Endothelial cell of umbilical vein (primary cell): ENCODE data around the gene GPR18. TPM values are rescaled to one million over a fixed set of nuclear protein-coding genes. Genes with fewer than 3 reads are reported as not detected.

Source experiments
- BruUV-seq: library from RNA; stranded (reverse); fragments of 400-500 nt; replicated peaks from 2 replicates; lab custom pipeline; 2021; lab: Mats Ljungman, UMichigan
- CTCF ChIA-PET: fragments of 300-600, 350-600 bp; sonication (Branson Sonifier 250); formaldehyde crosslinking; loops from one replicate; lab custom pipeline; 2021; ENCODE audit warnings: antibody characterized with exemption, inconsistent platforms; lab: Charles Lee
- POLR2A ChIA-PET: fragments of 300-600, 350-600 bp; sonication (Branson Sonifier 250); formaldehyde crosslinking; loops from one replicate; lab custom pipeline; 2021; ENCODE audit warnings: antibody characterized with exemption, inconsistent platforms; lab: Charles Lee
- DNase-seq: peaks from one replicate; pipeline ENCODE4 v3.0.0-alpha.2; 2011; ENCODE audit warnings: low read depth, low spot score
- FAIRE-seq: peaks from 2 replicates; lab custom pipeline; 2011; peaks lifted over from hg19 to GRCh38; lab: Jason Lieb, UNC
- H2AFZ ChIP-seq: 2 replicates; pipeline ENCODE4 v1.6.0; 2012; ENCODE audit warnings: low read depth, low read length, control low read depth, inconsistent platforms
- H3K27ac ChIP-seq: 2 replicates; pipeline ENCODE4 v1.5.1; 2011; ENCODE audit warnings: low read depth, mild to moderate bottlenecking, control low read depth, low read length, moderate library complexity; ENCODE audit not compliant: insufficient read depth
- H3K27me3 ChIP-seq, 2 experiments: 2 replicates each; pipeline versions ENCODE4 v1.6.0 to v1.6.1; 2011; ENCODE audit warnings: low read length in 2 of 2, mixed read lengths in 1 of 2; ENCODE audit not compliant: control insufficient read depth in 2 of 2, insufficient read depth in 2 of 2
- H3K36me3 ChIP-seq, 2 experiments: 2 replicates in 1 of 2; 3 replicates in 1 of 2; pipeline ENCODE4 v1.5.1; 2011; ENCODE audit warnings: low read length in 2 of 2, mild to moderate bottlenecking in 1 of 2, moderate library complexity in 1 of 2; ENCODE audit not compliant: control insufficient read depth in 2 of 2, insufficient read depth in 2 of 2; ENCODE audit errors: extremely low read depth in 1 of 2
- H3K4me1 ChIP-seq: 3 replicates; pipeline ENCODE4 v1.5.1; 2011; ENCODE audit warnings: mild to moderate bottlenecking, low read length; ENCODE audit not compliant: control insufficient read depth, insufficient read depth; ENCODE audit errors: extremely low read depth
- H3K4me2 ChIP-seq: 2 replicates; pipeline ENCODE4 v1.6.1; 2011; ENCODE audit warnings: low read length, control low read depth, mixed read lengths; ENCODE audit not compliant: insufficient read depth
- H3K4me3 ChIP-seq, 3 experiments: fragments of 200-600 bp in 1 of 3; sonication (generic), shearing (Covaris generic) in 1 of 3; replicated peaks in 1 of 3; 2 replicates each; pipeline ENCODE4 v1.5.1; 2011 to 2016; ENCODE audit warnings: control low read depth in 3 of 3, low read length in 3 of 3, mild to moderate bottlenecking in 2 of 3, inconsistent platforms in 1 of 3, low read depth in 1 of 3, moderate library complexity in 1 of 3; ENCODE audit not compliant: insufficient read depth in 1 of 3
- H3K79me2 ChIP-seq: 2 replicates; pipeline ENCODE4 v1.6.0; 2012; ENCODE audit warnings: low read length, inconsistent platforms; ENCODE audit not compliant: control insufficient read depth, insufficient read depth
- H3K9ac ChIP-seq: replicated peaks from 2 replicates; pipeline ENCODE3; 2011; ENCODE audit warnings: low read length, control low read depth; ENCODE audit not compliant: insufficient read depth; ENCODE audit errors: extremely low read depth
- H3K9me1 ChIP-seq: replicated peaks from 3 replicates; pipeline ENCODE4 v1.6.0; 2011; ENCODE audit warnings: mild to moderate bottlenecking, low read length; ENCODE audit not compliant: control insufficient read depth, insufficient read depth; ENCODE audit errors: extremely low read depth
- H3K9me3 ChIP-seq: replicated peaks from 2 replicates; pipeline ENCODE4 v1.5.1; 2012; ENCODE audit warnings: low read length, inconsistent platforms; ENCODE audit not compliant: control insufficient read depth, insufficient read depth
- H4K20me1 ChIP-seq: replicated peaks from 2 replicates; pipeline ENCODE3; 2011; ENCODE audit warnings: mild to moderate bottlenecking, low read length; ENCODE audit not compliant: control insufficient read depth, insufficient read depth; ENCODE audit errors: extremely low read depth
- EZH2 ChIP-seq: IDR thresholded peaks from 2 replicates; pipeline ENCODE4 v1.6.1; 2012; ENCODE audit warnings: borderline replicate concordance, low read depth, mild to moderate bottlenecking, moderate library complexity, low read length, inconsistent platforms; ENCODE audit not compliant: severe bottlenecking
- FOS ChIP-seq: IDR thresholded peaks from 2 replicates; pipeline ENCODE4 v1.6.1; 2011; ENCODE audit warnings: mild to moderate bottlenecking, low read length, moderate library complexity, borderline replicate concordance; ENCODE audit not compliant: insufficient read depth
- GATA2 ChIP-seq: IDR thresholded peaks from 2 replicates; pipeline ENCODE4 v1.7.0; 2011; ENCODE audit warnings: low read depth, mild to moderate bottlenecking, moderate library complexity, mixed read lengths, low read length; ENCODE audit not compliant: insufficient read length, insufficient read depth
- JUN ChIP-seq: IDR thresholded peaks from 2 replicates; pipeline ENCODE4 v1.6.1; 2011; ENCODE audit warnings: borderline replicate concordance, low read depth; ENCODE audit not compliant: insufficient read length, insufficient read depth
- MYC ChIP-seq: IDR thresholded peaks from one replicate; pipeline ENCODE4 v1.6.1; 2011; ENCODE audit warnings: mild to moderate bottlenecking, low read depth, low read length
- POLR2A ChIP-seq: IDR thresholded peaks from 2 replicates; pipeline ENCODE4 v1.6.1; 2012; ENCODE audit warnings: low read depth, mild to moderate bottlenecking, control low read depth, low read length
- POLR2AphosphoS5 ChIP-seq: IDR thresholded peaks from 2 replicates; pipeline ENCODE4 v1.6.1; 2012; ENCODE audit warnings: low read depth, mild to moderate bottlenecking, control low read depth, low read length, moderate library complexity; ENCODE audit not compliant: insufficient read depth
- dilution Hi-C: fragments of 300-500 bp; cut with MboI; formaldehyde crosslinking; loops from one replicate; pipeline ENCODE4 v1.15.0; 2019; ENCODE audit warnings: low sequenced_read_pairs; ENCODE audit not compliant: extremely low pct_ligation_motif_present
- intact Hi-C: fragments of 100-400 bp; cut with micrococcal nuclease; formaldehyde crosslinking; loops from one replicate; pipeline ENCODE4 v1.10.0; 2022
- polyA plus RNA-seq, 4 experiments: library from polyadenylated mRNA; depleted of rRNA in 3 of 4; stranded (reverse) in 3 of 4; unstranded in 1 of 4; fragments of >200 nt; gene quantifications; 2 replicates each; pipeline versions ENCODE4 v1.2.1 to v1.2.3, GENCODE V29; 2011 to 2012; ENCODE audit warnings: missing spikeins in 1 of 4
- total RNA-seq: library from RNA; stranded (reverse); gene quantifications from 2 replicates; pipeline ENCODE4 v1.2.3, GENCODE V29; 2021
- TF ChIP-seq, protein P1 (sequence below): IDR thresholded peaks from 2 replicates; pipeline ENCODE4 v1.6.1; 2011; ENCODE audit not compliant: insufficient read depth, insufficient read length
- TF ChIP-seq, protein P2 (sequence below), 2 donors: IDR thresholded peaks; 1 replicate in 1 of 2; 2 replicates in 1 of 2; pipeline ENCODE4 v1.5.1; 2011; ENCODE audit warnings: low read length in 2 of 2, mild to moderate bottlenecking in 2 of 2, moderate library complexity in 2 of 2, control low read depth in 1 of 2, inconsistent platforms in 1 of 2, low read depth in 1 of 2; ENCODE audit not compliant: insufficient read depth in 1 of 2; ENCODE audit errors: extremely low read depth in 1 of 2

GPR18 gene
- total and polyA plus RNA-seq, 2 donors (not counting 3 experiments of a cell fraction or from before 2014, with no cell fraction given), result not detected

DNA sequence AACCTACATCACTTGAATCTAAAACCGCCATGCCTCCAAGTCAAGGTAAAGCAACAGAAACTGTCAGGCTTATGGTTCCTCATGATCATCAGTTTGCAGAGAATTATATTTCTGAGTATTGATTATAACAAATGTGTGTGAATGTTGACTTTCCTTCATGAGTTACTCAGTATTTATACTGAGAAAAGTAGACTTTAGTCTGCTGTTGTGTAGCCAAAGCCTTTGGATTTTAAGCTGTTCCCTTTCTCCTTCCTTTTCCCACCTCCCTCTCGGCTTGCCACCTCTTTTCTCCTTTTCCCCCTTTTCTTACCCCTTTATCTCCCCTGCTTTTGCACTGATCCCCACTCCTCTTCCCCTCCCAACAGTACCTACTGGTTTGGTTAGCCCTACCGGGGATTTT, 20.7 kb upstream of the GPR18 start:
- no peak for DNase-seq
- CTCF ChIA-PET, result interaction anchor here (1.3 to 1.9 kb wide), 2 partner anchors 109 to 156 kb away, joined by 3 to 5 read pairs; no protein-coding TSS in a partner anchor

More for the DNA sequence above, 20.7 kb upstream of the GPR18 start:
- H3K4me3 ChIP-seq, result no peak overlapping the region
- intact Hi-C loops, result no loop called here
- H3K79me2 ChIP-seq, result no peaks in the 10 kb centered on the region
- TF ChIP-seq FOS, result no peak
- TF ChIP-seq POLR2A, result no peak
- TF ChIP-seq MYC, result no peak
- TF ChIP-seq, protein P1, sequence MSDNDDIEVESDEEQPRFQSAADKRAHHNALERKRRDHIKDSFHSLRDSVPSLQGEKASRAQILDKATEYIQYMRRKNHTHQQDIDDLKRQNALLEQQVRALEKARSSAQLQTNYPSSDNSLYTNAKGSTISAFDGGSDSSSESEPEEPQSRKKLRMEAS, result no peak
- no peak for TF ChIP-seq POLR2AphosphoS5
- no peak for TF ChIP-seq EZH2
- no peak for TF ChIP-seq JUN
- TF ChIP-seq GATA2, result no peak
- TF ChIP-seq, protein P2, sequence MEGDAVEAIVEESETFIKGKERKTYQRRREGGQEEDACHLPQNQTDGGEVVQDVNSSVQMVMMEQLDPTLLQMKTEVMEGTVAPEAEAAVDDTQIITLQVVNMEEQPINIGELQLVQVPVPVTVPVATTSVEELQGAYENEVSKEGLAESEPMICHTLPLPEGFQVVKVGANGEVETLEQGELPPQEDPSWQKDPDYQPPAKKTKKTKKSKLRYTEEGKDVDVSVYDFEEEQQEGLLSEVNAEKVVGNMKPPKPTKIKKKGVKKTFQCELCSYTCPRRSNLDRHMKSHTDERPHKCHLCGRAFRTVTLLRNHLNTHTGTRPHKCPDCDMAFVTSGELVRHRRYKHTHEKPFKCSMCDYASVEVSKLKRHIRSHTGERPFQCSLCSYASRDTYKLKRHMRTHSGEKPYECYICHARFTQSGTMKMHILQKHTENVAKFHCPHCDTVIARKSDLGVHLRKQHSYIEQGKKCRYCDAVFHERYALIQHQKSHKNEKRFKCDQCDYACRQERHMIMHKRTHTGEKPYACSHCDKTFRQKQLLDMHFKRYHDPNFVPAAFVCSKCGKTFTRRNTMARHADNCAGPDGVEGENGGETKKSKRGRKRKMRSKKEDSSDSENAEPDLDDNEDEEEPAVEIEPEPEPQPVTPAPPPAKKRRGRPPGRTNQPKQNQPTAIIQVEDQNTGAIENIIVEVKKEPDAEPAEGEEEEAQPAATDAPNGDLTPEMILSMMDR (IDR thresholded peaks at IDR 0.05; ENCODE audit: extremely low read depth in 1 of 2, insufficient read depth in 1 of 2, low read depth in 1 of 2, low read length in 2 of 2), result no peak
- no peaks in the 10 kb centered on the region for H3K9me1 ChIP-seq
- no peak overlapping the region for H3K9ac ChIP-seq
- no peaks in the 10 kb centered on the region for H3K36me3 ChIP-seq
- dilution Hi-C loops, result no loop called here
- no peaks in the 10 kb centered on the region for H3K27me3 ChIP-seq
- POLR2A ChIA-PET, result no interaction called here
- no peak overlapping the region for H3K4me2 ChIP-seq
- no peak overlapping the region for H3K27ac ChIP-seq
- H2AFZ ChIP-seq, result no peak overlapping the region
- no peaks in the 10 kb centered on the region for H4K20me1 ChIP-seq
- H3K9me3 ChIP-seq, result no peaks in the 10 kb centered on the region
- no TSS peak for BruUV-seq
- no peak for FAIRE-seq
- no peaks in the 10 kb centered on the region for H3K4me1 ChIP-seq
